ENCODE data around the gene CAMKK1. TPM values are rescaled to one million over a fixed set of nuclear protein-coding genes. Genes with fewer than 3 reads are reported as not detected.
"Not testable (repeated sequence)": the region's sequence is repeated elsewhere in the genome, so short reads cannot be mapped to it uniquely, and the experiment has no call there.

CAMKK1 gene
- total and polyA plus RNA-seq, 11 donors: 2.0 to 6.8 (median 4.2) TPM

DNA sequence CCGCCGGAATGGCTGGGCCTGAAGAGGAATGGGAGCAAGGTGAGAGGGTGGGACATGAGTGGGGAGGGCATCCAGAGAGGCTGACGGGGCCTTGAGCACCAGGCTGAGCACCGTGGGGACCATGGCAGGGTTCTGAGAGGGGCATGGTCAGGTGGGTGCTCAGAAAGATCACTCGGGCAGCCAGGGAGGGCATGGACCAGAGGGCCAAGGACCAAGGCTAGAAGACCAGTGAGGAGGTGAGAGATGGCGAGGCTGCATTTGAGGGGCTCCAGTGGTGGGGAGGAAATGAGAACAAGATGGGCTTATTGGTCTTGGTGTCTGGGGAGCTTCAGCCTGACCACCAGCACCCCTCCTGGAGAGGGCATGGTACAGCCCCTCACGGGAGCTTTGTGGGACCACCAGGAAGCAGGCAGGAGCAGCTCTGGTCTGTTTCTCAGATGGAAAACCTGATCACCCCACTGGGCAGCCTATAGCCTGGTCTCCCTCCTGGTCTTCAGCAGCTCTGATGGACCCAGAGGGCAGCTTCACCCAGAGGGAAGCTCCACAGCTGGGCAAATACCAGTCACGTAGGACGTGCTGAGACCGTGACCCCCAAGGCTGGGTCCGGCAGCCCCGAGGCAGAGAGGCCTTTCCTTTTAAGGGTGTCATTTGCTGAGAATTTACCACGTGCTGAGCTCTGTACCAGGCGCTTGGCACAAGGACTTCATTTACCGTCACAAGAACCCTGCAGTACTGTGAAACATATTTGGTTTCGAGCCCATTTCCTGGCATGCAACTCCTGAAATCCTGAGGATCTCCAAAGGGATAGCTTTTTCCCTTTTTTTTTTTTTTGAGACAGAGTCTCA, 35.4 kb downstream of the CAMKK1 start:
- intact Hi-C loops (cut with DNase I): no loop called here
- Histone ChIP-seq H3K36me3 (peaks cover 0 to 17% (median 13%) of the 10 kb centered on the region in 9 donors), H3K27me3 (no peaks in the 10 kb centered on the region), H3K4me1 (no peaks in the 10 kb centered on the region), H3K9me3 (no peaks in the 10 kb centered on the region), H3K4me3 (no peak overlapping the region), H3K27ac (no peak overlapping the region)
- 83 to 91% (median 86%) methylated on average over 16 of the region's 16 CpGs for WGBS, 4 donors
- DNase-seq: no peak
- peak in 1 of 4 donors; percentile 31 for ATAC-seq
- TF ChIP-seq, protein P1, sequence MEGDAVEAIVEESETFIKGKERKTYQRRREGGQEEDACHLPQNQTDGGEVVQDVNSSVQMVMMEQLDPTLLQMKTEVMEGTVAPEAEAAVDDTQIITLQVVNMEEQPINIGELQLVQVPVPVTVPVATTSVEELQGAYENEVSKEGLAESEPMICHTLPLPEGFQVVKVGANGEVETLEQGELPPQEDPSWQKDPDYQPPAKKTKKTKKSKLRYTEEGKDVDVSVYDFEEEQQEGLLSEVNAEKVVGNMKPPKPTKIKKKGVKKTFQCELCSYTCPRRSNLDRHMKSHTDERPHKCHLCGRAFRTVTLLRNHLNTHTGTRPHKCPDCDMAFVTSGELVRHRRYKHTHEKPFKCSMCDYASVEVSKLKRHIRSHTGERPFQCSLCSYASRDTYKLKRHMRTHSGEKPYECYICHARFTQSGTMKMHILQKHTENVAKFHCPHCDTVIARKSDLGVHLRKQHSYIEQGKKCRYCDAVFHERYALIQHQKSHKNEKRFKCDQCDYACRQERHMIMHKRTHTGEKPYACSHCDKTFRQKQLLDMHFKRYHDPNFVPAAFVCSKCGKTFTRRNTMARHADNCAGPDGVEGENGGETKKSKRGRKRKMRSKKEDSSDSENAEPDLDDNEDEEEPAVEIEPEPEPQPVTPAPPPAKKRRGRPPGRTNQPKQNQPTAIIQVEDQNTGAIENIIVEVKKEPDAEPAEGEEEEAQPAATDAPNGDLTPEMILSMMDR (IDR thresholded peaks at IDR 0.05): no peak
- no peak for TF ChIP-seq POLR2A (IDR thresholded peaks at IDR 0.05)

DNA sequence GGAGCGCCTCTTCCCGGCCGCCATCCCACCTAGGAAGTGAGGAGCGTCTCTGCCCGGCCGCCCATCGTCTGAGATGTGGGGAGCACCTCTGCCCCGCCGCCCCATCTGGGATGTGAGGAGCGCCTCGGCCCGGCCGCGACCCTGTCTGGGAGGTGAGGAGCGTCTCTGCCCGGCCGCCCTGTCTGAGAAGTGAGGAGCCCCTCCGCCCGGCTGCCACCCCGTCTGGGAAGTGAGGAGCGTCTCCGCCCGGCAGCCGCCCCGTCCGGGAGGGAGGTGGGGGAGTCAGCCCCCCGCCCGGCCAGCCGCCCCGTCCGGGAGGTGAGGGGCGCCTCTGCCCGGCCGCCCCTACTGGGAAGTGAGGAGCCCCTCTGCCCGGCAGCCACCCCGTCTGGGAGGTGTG, 38.6 kb downstream of the CAMKK1 start:
- H3K27ac ChIP-seq; H3K4me3 ChIP-seq; ATAC-seq; H3K4me1 ChIP-seq; DNase-seq; intact Hi-C loops (cut with DNase I); H3K27me3 ChIP-seq; H3K9me3 ChIP-seq; H3K36me3 ChIP-seq: not testable (repeated sequence)
- 91 to 94% methylated on average over 22 to 26 of the region's 36 CpGs; no CpG with 5 or more reads in 2 of the 4 donors for WGBS, 4 donors

DNA sequence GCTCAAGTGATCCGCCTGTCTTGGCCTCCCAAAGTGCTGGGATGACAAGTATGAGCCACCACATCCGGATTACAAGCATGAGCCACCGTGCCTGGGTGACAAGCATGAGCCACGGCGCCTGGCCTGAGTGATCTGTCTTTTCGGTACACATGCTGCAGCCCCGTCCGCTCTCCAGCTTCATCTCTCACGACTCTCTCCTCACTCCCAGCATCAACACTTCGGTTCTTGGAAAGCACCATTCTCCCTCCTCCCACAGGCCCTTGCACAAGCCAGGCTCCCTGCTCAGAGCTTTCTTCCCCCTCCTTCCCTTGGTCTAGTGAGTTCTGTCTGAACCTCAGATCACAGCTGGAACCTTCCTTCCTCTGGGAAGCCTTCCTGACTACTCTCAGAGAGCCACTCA, 40.3 kb downstream of the CAMKK1 start:
- H3K9me3 ChIP-seq: no peaks in the 10 kb centered on the region
- H3K4me1 ChIP-seq: no peaks in the 10 kb centered on the region
- H3K36me3 ChIP-seq: no peaks in the 10 kb centered on the region
- H3K4me3 ChIP-seq: no peak overlapping the region
- intact Hi-C loops (cut with DNase I): no loop called here
- DNase-seq: no peak
- ATAC-seq: peak in 2 of 4 donors; percentile 37 to 47
- WGBS, 4 donors: 73 to 82% (median 81%) methylated on average over 10 of the region's 10 CpGs
- no peak for TF ChIP-seq POLR2A (IDR thresholded peaks at IDR 0.05)
- TF ChIP-seq, protein P1 (IDR thresholded peaks at IDR 0.05): no peak
- no peak overlapping the region for H3K27ac ChIP-seq
- peaks cover 0 to 2% (median 0%) of the 10 kb centered on the region in 9 donors for H3K27me3 ChIP-seq

DNA sequence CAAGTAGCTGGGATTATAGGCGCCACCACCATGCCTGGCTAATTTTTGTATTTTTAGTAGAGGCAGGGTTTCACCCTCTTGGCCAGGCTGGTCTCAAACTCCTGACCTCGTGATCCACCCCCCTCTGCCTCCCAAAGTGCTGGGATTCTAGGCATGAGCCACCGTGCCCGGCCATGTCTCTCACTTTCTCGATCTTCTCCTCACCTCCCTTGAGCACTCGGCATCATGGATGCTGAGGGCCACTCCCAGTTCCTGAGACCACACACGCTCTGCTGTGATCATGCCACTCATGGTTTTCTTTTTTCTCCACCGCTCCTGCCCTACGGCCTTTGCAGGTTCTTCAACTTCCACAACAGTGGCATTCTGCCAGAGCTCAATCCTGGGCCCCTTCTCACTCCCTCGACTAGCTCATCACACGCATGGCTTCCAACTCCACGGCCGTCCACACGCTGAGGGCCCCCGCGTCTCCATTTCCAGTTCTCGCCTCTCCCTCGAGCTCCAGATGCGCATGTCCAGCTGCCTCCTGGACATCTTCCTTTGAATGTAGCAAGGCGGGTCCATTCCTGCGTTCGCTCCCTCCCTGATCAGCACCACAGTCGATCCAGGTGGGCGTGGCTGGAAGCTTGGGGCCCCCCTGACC, 41.3 kb downstream of the CAMKK1 start:
- no peak overlapping the region for H3K4me3 ChIP-seq
- no peaks in the 10 kb centered on the region for H3K9me3 ChIP-seq
- H3K27ac ChIP-seq: no peak overlapping the region
- TF ChIP-seq POLR2A (IDR thresholded peaks at IDR 0.05): no peak
- TF ChIP-seq, protein P1 (IDR thresholded peaks at IDR 0.05): no peak
- intact Hi-C loops (cut with DNase I): no loop called here
- H3K27me3 ChIP-seq: peaks cover 0 to 2% (median 0%) of the 10 kb centered on the region in 9 donors
- no peaks in the 10 kb centered on the region for H3K36me3 ChIP-seq
- H3K4me1 ChIP-seq: peaks cover 0 to 2% (median 0%) of the 10 kb centered on the region in 12 donors
- ATAC-seq: peak in 1 of 4 donors; percentile 12
- 78 to 83% (median 80%) methylated on average over 24 of the region's 24 CpGs for WGBS, 4 donors
- DNase-seq: no peak
